HFF-Myc (cell line): ENCODE measurements around the gene RASGRF1.

Experiments used
- DNase-seq: peaks from one replicate; pipeline ENCODE4 v3.0.0-alpha.2; 2011; ENCODE audit warnings: low read depth; ENCODE audit errors: extremely low read depth
- H3K4me3 ChIP-seq: replicated peaks from 2 replicates; pipeline ENCODE4 v1.5.1; 2011; ENCODE audit warnings: low read depth, mild to moderate bottlenecking, control low read depth, low read length
- CTCF ChIP-seq: IDR thresholded peaks from 2 replicates; pipeline ENCODE4 v1.5.1; 2012; ENCODE audit warnings: mild to moderate bottlenecking, low read depth, low read length, control low read depth; ENCODE audit errors: missing control alignments

Gene RASGRF1

GRCh38 chr15:79034284-79034683 lies 56.3 kb downstream of the RASGRF1 start:
- H3K4me3 ChIP-seq, result no peak overlapping the region
- no peak for TF ChIP-seq CTCF
- no peak for DNase-seq

- DNase-seq, result no peak
- no peak overlapping the region for H3K4me3 ChIP-seq
- no peak for TF ChIP-seq CTCF
Measured at GRCh38 chr15:79032656-79033055, 57.9 kb downstream of the RASGRF1 start.

GRCh38 chr15:79031821-79032220 lies 58.8 kb downstream of the RASGRF1 start:
- TF ChIP-seq CTCF, result no peak
- no peak overlapping the region for H3K4me3 ChIP-seq
- DNase-seq, result no peak

- no peak for TF ChIP-seq CTCF
- no peak overlapping the region for H3K4me3 ChIP-seq
- no peak for DNase-seq
Measured at GRCh38 chr15:79031201-79031600, 59.4 kb downstream of the RASGRF1 start.

GRCh38 chr15:79030470-79030869 lies 60.1 kb downstream of the RASGRF1 start:
- no peak overlapping the region for H3K4me3 ChIP-seq
- DNase-seq, result no peak
- no peak for TF ChIP-seq CTCF

GRCh38 chr15:79028411-79028964 lies 62.1 kb downstream of the RASGRF1 start:
- no peak overlapping the region for H3K4me3 ChIP-seq
- no peak for DNase-seq
- peak; percentile 96 for TF ChIP-seq CTCF
